GM12875 (cell line): ENCODE data around the gene ABI1.

ENCODE experiments used
- H3K4me3 ChIP-seq: one replicate; pipeline ENCODE4 v1.5.1; 2011; ENCODE audit warnings: low read depth, low read length, control low read depth
- TF ChIP-seq, protein P1 (sequence below): IDR thresholded peaks from 2 replicates; pipeline ENCODE4 v1.5.1; 2011; ENCODE audit warnings: low read depth, mild to moderate bottlenecking, control low read depth, inconsistent platforms, low read length, moderate library complexity, borderline replicate concordance; ENCODE audit not compliant: insufficient read depth

Gene ABI1

DNA sequence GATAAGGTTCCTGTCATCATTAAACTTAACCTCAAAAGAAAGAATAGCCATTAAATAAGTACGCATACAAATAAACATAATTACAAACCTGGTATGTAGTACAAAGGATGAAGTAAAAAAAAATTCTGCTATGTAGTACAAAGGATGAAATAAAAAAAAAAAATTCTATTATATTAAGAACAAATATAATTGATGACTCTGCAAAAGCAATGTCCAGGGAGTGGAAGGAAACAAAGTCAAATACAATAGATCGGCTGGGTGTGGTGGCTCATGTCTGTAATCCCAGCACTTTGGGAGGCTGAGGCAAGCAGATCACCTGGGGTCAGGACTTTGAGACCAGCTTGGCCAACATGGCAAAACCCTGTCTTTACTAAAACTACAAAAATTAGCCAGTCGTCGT lies 56.9 kb downstream of the ABI1 start:
- H3K4me3 ChIP-seq = no peak overlapping the region
- TF ChIP-seq, protein P1, sequence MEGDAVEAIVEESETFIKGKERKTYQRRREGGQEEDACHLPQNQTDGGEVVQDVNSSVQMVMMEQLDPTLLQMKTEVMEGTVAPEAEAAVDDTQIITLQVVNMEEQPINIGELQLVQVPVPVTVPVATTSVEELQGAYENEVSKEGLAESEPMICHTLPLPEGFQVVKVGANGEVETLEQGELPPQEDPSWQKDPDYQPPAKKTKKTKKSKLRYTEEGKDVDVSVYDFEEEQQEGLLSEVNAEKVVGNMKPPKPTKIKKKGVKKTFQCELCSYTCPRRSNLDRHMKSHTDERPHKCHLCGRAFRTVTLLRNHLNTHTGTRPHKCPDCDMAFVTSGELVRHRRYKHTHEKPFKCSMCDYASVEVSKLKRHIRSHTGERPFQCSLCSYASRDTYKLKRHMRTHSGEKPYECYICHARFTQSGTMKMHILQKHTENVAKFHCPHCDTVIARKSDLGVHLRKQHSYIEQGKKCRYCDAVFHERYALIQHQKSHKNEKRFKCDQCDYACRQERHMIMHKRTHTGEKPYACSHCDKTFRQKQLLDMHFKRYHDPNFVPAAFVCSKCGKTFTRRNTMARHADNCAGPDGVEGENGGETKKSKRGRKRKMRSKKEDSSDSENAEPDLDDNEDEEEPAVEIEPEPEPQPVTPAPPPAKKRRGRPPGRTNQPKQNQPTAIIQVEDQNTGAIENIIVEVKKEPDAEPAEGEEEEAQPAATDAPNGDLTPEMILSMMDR = no peak

DNA sequence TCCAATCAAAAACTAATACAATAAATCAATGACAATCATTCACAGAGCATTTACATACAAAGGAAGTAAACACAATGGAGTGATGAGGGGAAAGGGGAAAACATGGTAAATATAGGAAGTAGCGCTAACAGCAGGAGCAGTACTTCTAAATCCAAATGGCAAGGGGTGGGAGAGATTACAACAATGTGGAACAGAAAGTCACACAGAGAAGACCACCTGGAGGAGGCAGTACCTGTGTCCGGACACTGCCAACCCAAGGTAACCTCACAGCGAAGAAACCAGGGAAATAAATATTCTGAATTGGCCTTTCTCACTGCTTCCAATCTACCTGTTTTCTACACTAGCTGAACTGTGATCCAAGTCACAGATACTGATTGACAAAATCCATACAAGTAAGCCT lies 58.2 kb downstream of the ABI1 start:
- H3K4me3 ChIP-seq = no peak overlapping the region
- TF ChIP-seq, protein P1 = no peak

DNA sequence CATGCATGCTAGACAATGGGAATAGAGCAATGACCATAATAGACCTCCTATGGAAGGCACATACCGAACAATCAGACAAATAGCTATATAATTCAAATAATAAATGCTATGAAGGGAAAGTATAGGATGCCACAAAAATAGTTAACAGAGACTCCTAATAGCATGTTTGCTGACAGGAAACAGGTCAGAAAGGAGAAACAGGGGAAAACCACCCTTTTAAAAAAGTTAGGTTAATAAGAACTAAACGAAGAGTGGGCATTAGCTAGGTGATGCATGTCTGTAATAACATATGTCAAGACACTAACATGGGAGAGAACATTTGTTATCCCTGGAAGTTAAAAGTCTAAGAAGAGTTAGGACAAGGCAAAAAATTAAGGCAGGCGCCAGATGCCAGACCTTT lies 58.9 kb downstream of the ABI1 start:
- H3K4me3 ChIP-seq = no peak overlapping the region
- TF ChIP-seq, protein P1 = no peak

DNA sequence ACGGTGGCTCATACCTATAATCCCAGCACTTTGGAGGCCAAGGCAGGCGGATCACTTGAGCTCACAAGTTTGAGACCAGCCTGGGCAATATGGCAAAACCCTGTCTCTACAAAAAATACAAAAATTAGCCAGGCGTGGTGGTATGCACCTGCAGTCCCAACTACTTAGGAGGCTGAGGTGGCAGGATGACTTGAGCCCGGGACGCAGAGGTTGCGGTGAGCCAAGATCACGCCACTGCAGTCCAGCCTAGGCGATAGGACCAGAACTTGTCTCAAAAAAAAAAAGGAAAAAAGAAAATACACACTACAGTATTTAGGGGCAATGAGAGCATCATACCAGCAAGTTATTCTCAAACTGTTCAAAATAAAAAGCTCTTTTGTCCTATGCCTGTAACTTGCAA lies 59.5 kb downstream of the ABI1 start:
- no peak overlapping the region for H3K4me3 ChIP-seq
- TF ChIP-seq, protein P1 = no peak

DNA sequence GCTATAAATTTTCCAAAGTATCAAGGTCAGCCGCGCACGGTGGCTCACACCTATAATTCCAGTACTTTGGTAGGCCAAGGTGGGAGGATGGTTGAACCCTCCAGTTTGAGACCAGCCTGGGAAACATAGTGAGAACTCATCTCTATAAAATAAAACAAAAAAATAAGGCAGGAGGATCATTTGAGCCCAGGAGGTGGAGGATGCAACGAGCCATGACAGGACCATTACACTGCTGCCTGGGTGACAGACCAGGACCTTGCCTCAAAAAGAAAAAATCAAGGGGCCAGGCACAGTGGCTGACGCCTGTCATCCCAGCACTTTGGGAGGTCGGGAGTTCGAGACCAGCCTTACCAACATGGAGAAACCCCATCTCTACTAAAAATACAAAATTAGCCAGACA lies 60.3 kb downstream of the ABI1 start:
- H3K4me3 ChIP-seq = no peak overlapping the region
- TF ChIP-seq, protein P1 = no peak

DNA sequence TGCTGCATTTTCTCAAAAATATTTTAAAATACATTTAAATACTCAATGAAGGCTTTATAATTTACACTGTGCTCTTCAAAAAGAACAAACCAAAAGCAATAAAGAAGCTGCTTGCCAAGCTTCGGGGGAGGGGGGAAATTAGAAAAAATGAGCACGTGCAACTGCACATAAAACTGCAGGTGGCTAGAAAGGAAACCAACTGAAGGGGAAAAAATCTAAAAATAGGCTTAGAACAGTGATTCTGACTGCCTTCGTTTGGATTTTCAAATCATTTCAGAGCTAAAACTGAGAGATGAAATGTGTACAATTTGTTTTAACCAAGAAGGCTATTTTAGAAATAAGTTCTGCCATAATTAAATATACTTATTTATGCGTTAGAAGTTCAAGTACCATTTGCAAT lies 61.4 kb downstream of the ABI1 start:
- H3K4me3 ChIP-seq = no peak overlapping the region

DNA sequence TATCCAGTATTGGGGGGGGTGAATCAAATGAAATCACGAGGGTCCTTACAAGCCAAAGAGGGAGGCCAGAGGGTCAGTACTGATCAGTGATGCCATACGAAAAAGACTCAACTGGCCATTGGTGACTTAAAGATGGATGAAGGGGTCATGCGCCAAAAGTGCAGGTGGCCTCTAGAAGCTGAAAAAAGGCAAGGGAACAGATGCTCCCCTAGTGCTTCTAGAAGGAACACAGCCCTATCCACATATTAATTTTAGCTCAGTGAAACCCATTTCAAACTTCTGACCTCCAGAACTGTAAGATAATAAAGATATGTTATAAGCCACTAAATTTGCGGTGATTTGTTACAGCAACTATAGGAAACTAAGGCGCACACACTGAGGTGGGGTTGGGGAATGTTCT lies 62.5 kb downstream of the ABI1 start:
- TF ChIP-seq, protein P1 = no peak
- H3K4me3 ChIP-seq = no peak overlapping the region

More for the DNA sequence above, 61.4 kb downstream of the ABI1 start:
- TF ChIP-seq, protein P1 = no peak
